ENCODE results near the gene CHKA.

GRCh38 chr11:68089679-68090078 lies 31.5 kb downstream of the CHKA start:
- TF ChIP-seq TAF1 (IDR thresholded peaks at IDR 0.05; ENCODE audit: low read depth, low read length) (no peak), EZH2 (IDR thresholded peaks at IDR 0.05; ENCODE audit: low read depth, low read length, severe bottlenecking) (no peak), POLR2A (IDR thresholded peaks at IDR 0.05; ENCODE audit: control extremely low read depth in 1 of 2, low read depth in 2 of 2, low read length in 2 of 2) (no peak)
- TF ChIP-seq, protein P1, sequence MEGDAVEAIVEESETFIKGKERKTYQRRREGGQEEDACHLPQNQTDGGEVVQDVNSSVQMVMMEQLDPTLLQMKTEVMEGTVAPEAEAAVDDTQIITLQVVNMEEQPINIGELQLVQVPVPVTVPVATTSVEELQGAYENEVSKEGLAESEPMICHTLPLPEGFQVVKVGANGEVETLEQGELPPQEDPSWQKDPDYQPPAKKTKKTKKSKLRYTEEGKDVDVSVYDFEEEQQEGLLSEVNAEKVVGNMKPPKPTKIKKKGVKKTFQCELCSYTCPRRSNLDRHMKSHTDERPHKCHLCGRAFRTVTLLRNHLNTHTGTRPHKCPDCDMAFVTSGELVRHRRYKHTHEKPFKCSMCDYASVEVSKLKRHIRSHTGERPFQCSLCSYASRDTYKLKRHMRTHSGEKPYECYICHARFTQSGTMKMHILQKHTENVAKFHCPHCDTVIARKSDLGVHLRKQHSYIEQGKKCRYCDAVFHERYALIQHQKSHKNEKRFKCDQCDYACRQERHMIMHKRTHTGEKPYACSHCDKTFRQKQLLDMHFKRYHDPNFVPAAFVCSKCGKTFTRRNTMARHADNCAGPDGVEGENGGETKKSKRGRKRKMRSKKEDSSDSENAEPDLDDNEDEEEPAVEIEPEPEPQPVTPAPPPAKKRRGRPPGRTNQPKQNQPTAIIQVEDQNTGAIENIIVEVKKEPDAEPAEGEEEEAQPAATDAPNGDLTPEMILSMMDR (IDR thresholded peaks at IDR 0.05; ENCODE audit: control extremely low read depth in 1 of 3, insufficient read depth in 1 of 3, low read depth in 1 of 3, low read length in 3 of 3), result no peak

Measured in H1 (cell line).